Common myeloid progenitor, CD34-positive (primary cell): ENCODE data around the gene SMIM29.
"Not testable (repeated sequence)": the region's sequence is repeated elsewhere in the genome, so short reads cannot be mapped to it uniquely, and the experiment has no call there.

Experiments
- CTCF ChIA-PET: fragments of 350-600 bp; sonication (Branson Sonifier 250); formaldehyde crosslinking; loops from one replicate; lab custom pipeline; 2021; ENCODE audit warnings: antibody characterized with exemption; lab: Charles Lee
- POLR2A ChIA-PET: fragments of 350-600 bp; sonication (Branson Sonifier 250); formaldehyde crosslinking; loops from one replicate; lab custom pipeline; 2021; ENCODE audit warnings: antibody characterized with exemption; lab: Charles Lee
- DNase-seq, 3 donors: peaks; one replicate each; pipeline versions ENCODE4 v3.0.0 to v3.0.0-alpha.2; 2013
- H3K27ac ChIP-seq, 2 experiments: 1 replicate in 1 of 2; 2 replicates in 1 of 2; pipeline ENCODE4 v1.7.0; 2013; ENCODE audit warnings: inconsistent platforms in 2 of 2, low read length in 2 of 2, mild to moderate bottlenecking in 2 of 2, low read depth in 1 of 2, moderate library complexity in 1 of 2; ENCODE audit not compliant: severe bottlenecking in 2 of 2, insufficient read depth in 1 of 2, poor library complexity in 1 of 2
- H3K27me3 ChIP-seq, 5 experiments: replicated peaks in 2 of 5; 1 replicate in 3 of 5; 2 replicates in 2 of 5; pipeline versions ENCODE4 v1.6.1 to v1.7.0; 2013; ENCODE audit warnings: low read length in 4 of 5, mild to moderate bottlenecking in 2 of 5, moderate library complexity in 2 of 5, inconsistent platforms in 1 of 5; ENCODE audit not compliant: insufficient read depth in 5 of 5, control insufficient read depth in 4 of 5
- H3K36me3 ChIP-seq, 4 experiments: 1 replicate in 2 of 4; 2 replicates in 2 of 4; pipeline versions ENCODE4 v1.6.1 to v1.7.0; 2013; ENCODE audit warnings: low read length in 3 of 4, control low read depth in 1 of 4, mild to moderate bottlenecking in 1 of 4; ENCODE audit not compliant: control insufficient read depth in 4 of 4, insufficient read depth in 4 of 4
- H3K4me1 ChIP-seq, 4 experiments: 1 replicate in 3 of 4; 2 replicates in 1 of 4; pipeline versions ENCODE4 v1.6.1 to v1.7.1; 2013; ENCODE audit warnings: low read length in 3 of 4, mild to moderate bottlenecking in 3 of 4, control low read depth in 1 of 4, inconsistent platforms in 1 of 4, moderate library complexity in 1 of 4; ENCODE audit not compliant: control insufficient read depth in 4 of 4, insufficient read depth in 4 of 4; ENCODE audit errors: control extremely low read depth in 1 of 4
- H3K4me3 ChIP-seq, 7 experiments: 1 replicate in 4 of 7; 2 replicates in 3 of 7; pipeline versions ENCODE4 v1.5.1 to v1.7.0; 2013; ENCODE audit warnings: mild to moderate bottlenecking in 7 of 7, low read length in 6 of 7, moderate library complexity in 6 of 7, inconsistent platforms in 2 of 7, low read depth in 2 of 7, control low read depth in 1 of 7; ENCODE audit not compliant: insufficient read depth in 4 of 7, control insufficient read depth in 1 of 7; ENCODE audit errors: extremely low read depth in 1 of 7
- H3K9me3 ChIP-seq, 5 experiments: 1 replicate in 4 of 5; 2 replicates in 1 of 5; pipeline versions ENCODE4 v1.6.1 to v1.7.1; 2013; ENCODE audit warnings: low read length in 4 of 5, mild to moderate bottlenecking in 2 of 5, inconsistent platforms in 1 of 5, low read depth in 1 of 5, moderate library complexity in 1 of 5; ENCODE audit not compliant: control insufficient read depth in 4 of 5, insufficient read depth in 2 of 5; ENCODE audit errors: control extremely low read depth in 1 of 5
- WGBS: methylation state at CpG from one replicate; pipeline ENCODE4 v1.1.5; 2013; ENCODE audit not compliant: insufficient coverage; 5-methylcytosine and 5-hydroxymethylcytosine counted together

SMIM29 gene

GRCh38 chr6:34269132-34269531 is 20.3 kb upstream of the SMIM29 start:
- POLR2A ChIA-PET, DNase-seq: not testable (repeated sequence)

DNA sequence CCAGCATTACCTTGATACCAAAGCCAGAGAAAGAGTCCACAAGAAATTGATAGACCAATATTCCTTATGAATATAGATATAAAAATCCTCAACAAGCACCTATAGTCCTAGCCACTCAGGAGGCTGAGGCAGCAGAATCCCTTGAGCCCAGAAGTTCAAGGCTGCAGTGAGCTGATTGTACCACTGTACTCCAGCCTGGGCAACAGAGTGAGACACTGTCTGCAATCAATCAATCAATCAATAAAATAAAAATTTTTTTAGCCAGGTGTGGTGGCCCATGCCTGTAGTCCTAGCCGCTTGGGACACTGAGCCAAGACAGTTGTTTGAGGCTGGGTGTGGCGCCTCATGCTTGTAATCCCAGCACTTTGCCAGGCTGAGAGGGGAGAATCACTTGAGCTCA is 18.9 kb upstream of the SMIM29 start:
- 96% methylated on average over 2 of the region's 2 CpGs for WGBS
- CTCF ChIA-PET, result interaction anchor here (0.9 kb wide), 1 partner anchor 18 kb away, joined by 3 read pairs; no protein-coding TSS in a partner anchor
- POLR2A ChIA-PET, result interaction anchor here (0.6 kb wide), 1 partner anchor 75 kb away, joined by 3 read pairs; no protein-coding TSS in a partner anchor

More at GRCh38 chr6:34269132-34269531, 20.3 kb upstream of the SMIM29 start:
- H3K9me3 ChIP-seq, H3K4me3 ChIP-seq, CTCF ChIA-PET, H3K36me3 ChIP-seq, H3K27ac ChIP-seq, H3K27me3 ChIP-seq: not testable (repeated sequence)
- H3K4me1 ChIP-seq, result peaks cover 8 to 28% (median 25%) of the 10 kb centered on the region in 4 experiments
- no CpG with 5 or more reads among the region's 25 CpGs for WGBS

DNA sequence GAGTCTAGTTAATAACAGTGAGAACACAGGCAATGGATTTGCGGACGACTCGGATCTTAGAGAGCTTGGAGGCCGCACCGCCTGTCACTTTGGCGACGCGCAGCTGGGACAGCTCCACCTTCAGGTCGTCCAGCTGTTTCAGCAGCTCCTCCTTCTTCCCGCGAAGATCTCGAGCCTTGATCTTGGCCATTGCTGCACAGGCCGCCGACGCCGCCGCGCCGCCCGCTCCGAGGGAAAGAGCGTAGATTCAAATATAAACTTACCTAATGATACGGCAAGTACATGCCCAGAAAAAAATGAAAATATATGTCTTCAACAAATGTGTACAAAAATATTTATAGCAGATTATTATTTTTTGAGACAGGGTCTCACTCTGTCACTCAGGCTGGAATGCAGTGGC is 14.7 kb upstream of the SMIM29 start:
- H3K4me3 ChIP-seq, H3K4me1 ChIP-seq, POLR2A ChIA-PET, H3K27ac ChIP-seq, CTCF ChIA-PET, DNase-seq, H3K27me3 ChIP-seq, H3K36me3 ChIP-seq: not testable (repeated sequence)
- H3K9me3 ChIP-seq, result peaks cover 0 to 13% (median 7%) of the 10 kb centered on the region in 5 experiments
- 97% methylated on average over 6 of the region's 23 CpGs for WGBS

More for the DNA sequence above, 18.9 kb upstream of the SMIM29 start:
- H3K27ac ChIP-seq, result no peak overlapping the region
- H3K9me3 ChIP-seq, result peaks cover 0 to 6% (median 2%) of the 10 kb centered on the region in 5 experiments
- H3K4me1 ChIP-seq, result peaks cover 0 to 15% (median 13%) of the 10 kb centered on the region in 4 experiments
- no peak for DNase-seq
- H3K4me3 ChIP-seq, result no peak overlapping the region
- no peaks in the 10 kb centered on the region for H3K27me3 ChIP-seq
- H3K36me3 ChIP-seq, result no peaks in the 10 kb centered on the region

DNA sequence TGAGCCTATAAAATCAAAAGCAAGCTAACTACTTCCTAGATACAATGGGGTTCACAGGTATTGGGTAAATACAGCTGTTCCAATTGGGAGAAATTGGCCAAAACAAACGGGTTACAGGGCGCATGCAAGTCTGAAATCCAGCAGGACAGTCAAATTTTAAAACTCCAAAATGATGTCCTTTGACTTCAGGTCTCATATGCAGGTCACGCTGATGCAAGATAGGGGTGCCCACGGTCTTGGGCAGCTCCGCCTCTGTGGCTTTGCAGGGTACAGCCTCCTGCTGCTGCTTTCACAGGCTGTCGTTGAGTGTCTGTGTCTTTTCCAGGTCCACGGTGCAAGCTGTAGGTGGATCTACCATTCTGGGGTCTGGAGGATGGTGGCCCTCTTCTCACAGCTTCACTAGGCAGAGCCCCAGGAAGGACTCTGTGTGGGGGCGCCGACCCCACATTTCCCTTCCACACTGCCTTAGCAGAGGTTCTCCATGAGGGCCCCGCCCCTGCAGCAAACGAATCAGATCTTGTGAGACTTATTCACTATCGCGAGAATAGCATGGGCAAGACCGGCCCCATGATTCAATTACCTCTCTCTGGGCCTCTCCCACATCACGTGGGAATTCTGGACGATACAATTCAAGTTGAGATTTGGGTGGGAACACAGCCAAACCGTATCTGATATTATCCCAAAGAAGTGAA is 11.9 kb upstream of the SMIM29 start:
- Histone ChIP-seq H3K9me3 (peaks cover 0 to 13% (median 7%) of the 10 kb centered on the region in 5 experiments), H3K4me1 (no peaks in the 10 kb centered on the region), H3K4me3 (no peak overlapping the region), H3K27ac (no peak overlapping the region), H3K27me3 (no peaks in the 10 kb centered on the region), H3K36me3 (no peaks in the 10 kb centered on the region)
- WGBS, result 92% methylated on average over 16 of the region's 17 CpGs
- CTCF ChIA-PET, result interaction anchor here (1.1 kb wide), 1 partner anchor 11 kb away, joined by 6 read pairs; no protein-coding TSS in a partner anchor
- no peak for DNase-seq
- POLR2A ChIA-PET, result no interaction called here

DNA sequence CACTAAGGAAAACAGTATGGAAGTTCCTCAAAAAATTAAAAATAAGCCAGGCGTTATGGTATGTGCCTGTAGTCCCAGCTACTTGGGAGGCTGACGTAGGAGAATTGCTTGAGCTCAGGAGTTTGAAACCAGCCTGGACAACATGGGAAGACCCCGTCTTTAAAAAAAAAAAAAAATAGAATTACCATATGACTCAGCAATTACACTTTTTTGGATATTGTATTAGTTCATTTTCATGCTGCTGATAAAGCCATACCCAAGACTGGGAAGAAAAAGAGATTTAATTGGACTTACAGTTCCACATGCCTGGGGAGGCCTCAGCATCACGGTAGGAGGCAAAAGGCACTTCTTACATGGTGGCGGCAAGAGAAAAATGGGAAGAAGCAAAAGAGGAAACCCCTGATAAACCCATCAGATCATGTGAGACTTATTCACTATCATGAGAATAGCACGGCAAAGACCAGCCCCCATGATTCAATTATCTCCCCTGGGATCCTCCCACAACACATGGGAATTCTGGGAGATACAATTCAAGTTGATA is 10.8 kb upstream of the SMIM29 start:
- POLR2A ChIA-PET, result interaction anchor here (0.6 kb wide), 1 partner anchor 55 kb away, joined by 4 read pairs; no protein-coding TSS in a partner anchor
- Histone ChIP-seq H3K27me3 (no peaks in the 10 kb centered on the region), H3K36me3 (no peaks in the 10 kb centered on the region), H3K9me3 (peaks cover 0 to 13% (median 7%) of the 10 kb centered on the region in 5 experiments), H3K4me1 (no peaks in the 10 kb centered on the region), H3K4me3 (no peak overlapping the region), H3K27ac (no peak overlapping the region)
- peak in 2 of 3 donors; percentile 50 to 66 for DNase-seq
- WGBS, result 81% methylated on average over 5 of the region's 6 CpGs
- CTCF ChIA-PET, result no interaction called here

- H3K4me3 ChIP-seq, H3K9me3 ChIP-seq, H3K27me3 ChIP-seq, POLR2A ChIA-PET, CTCF ChIA-PET, DNase-seq, H3K36me3 ChIP-seq, H3K27ac ChIP-seq: not testable (repeated sequence)
- H3K4me1 ChIP-seq, result peaks cover 5 to 24% (median 20%) of the 10 kb centered on the region in 4 experiments
- no CpG with 5 or more reads among the region's 2 CpGs for WGBS
Observed at GRCh38 chr6:34252395-34252794, 3.6 kb upstream of the SMIM29 start.
